GM15510 (cell line): ENCODE results near the gene CMTR1.

Experiments used
- POLR2A ChIP-seq: IDR thresholded peaks from 3 replicates; pipeline ENCODE4 v1.6.1; 2011; ENCODE audit warnings: borderline replicate concordance; ENCODE audit not compliant: insufficient read length; ENCODE audit errors: extremely low read depth

Gene CMTR1

DNA sequence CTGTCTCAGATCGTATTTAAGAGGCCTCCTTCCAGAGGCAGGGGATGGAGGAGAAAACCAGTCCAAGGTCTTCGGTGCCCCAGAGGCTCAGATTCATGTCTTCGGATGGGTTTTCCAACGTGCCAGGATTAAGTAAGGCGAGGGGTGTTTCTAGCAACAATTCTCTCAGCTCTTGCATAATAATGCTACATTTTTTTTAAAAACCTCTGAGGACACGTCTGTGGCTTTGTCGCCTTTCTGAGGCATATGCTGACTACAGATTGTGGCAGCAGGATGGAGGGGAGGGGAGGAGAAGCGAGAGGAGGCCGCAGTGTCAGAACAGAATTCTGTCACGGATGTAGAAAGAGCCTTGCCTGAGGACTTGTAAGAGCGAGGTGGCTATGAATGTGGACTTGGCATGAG lies 84.4 kb downstream of the CMTR1 start:
- no peak for TF ChIP-seq POLR2A

DNA sequence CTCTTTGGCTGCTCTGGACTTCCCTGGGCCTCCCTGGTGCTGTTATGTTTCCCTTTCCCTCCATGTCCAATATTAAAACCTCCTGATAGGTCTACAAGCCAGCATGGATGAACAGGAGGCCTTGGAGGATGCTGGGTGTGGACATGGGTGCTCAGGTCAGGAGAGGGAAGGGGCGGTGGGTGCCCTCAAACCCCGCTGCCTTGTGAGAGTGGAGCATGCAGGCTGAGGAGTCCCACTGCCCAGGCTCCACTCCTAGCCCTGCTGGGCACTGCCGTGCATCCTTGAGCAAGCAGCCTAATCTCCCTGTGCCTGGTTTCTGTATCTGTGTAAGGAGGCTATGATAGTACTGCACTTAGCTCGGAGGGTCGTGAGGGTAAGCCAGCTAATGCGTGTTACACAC lies 85.1 kb downstream of the CMTR1 start:
- TF ChIP-seq POLR2A, result no peak

DNA sequence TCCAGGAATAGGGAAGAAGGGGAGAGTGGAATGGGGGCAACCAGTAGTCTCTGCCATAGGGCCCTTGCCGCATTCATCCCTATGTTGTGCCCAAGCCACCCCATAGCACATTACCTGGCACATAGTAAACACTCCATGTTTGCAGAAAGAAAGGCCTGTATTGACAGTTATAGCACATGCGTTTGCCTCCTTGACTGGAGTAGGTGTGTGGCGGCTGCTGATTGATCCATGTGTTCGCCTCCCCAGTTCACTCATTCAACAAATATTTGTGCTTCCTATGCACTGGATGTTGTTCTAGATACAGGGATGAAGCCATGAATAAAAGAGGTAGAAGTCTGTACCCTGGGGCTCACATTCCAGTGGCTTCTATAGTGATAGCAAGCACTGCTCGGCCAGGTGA lies 86.4 kb downstream of the CMTR1 start:
- TF ChIP-seq POLR2A, result no peak

DNA sequence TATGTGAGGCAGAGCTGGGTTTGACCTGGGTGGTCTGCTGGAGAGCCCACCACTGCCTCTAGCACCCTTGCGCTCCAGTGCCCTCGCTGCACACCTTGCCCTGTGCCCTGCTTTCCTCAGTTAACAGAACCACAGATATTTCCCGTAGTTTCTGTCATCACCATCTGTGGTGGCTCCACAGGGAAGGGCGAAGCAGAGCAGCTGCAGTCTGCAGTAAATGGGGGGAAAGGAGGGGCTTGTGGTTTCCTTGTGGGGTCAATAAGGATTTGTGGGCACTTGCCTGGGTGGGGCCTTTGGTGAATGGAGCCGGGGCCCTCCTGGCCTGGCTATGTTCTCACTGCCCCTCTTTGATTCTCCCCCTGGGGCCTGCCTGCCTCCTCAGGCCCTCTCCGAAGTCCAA lies 87.9 kb downstream of the CMTR1 start:
- TF ChIP-seq POLR2A, result no peak

DNA sequence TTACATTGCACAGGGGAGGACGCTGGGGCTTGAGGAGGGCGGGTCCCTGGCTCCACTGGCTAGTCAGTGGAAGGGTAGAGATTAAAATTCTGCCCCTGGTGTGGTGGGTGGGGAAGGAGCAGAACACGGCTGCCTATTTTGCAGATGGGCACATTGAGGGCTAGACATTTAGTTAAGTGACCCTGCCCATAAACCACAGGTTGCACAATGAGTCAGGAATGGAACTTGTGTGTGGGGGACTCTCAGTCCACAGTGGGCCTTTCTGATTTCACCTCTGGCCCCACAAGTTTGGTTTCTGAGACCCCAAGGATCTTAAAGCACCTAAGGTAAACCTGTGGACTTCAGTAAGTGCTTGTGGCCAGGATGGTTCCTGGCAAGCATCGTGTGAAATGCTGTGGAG lies 88.7 kb downstream of the CMTR1 start:
- no peak for TF ChIP-seq POLR2A

DNA sequence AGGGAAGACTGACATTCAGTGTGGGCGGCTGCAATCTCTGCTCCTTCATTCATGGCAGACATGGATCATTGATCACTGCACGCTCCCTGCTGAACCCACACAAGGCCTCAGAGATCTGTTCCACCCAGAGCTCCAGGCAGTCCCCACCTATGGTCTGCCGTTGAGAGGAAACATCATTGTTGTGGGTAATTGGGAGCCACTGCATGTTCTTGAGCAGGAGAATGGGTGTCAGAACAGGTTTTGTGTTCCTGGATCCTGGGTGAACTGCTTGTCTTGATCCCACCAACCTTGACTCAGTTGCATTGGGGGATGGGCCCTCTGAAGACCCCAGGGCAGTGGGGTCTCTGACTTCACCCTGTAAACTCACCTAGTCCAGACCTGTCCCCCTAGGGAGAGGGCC lies 89.8 kb downstream of the CMTR1 start:
- TF ChIP-seq POLR2A, result no peak

DNA sequence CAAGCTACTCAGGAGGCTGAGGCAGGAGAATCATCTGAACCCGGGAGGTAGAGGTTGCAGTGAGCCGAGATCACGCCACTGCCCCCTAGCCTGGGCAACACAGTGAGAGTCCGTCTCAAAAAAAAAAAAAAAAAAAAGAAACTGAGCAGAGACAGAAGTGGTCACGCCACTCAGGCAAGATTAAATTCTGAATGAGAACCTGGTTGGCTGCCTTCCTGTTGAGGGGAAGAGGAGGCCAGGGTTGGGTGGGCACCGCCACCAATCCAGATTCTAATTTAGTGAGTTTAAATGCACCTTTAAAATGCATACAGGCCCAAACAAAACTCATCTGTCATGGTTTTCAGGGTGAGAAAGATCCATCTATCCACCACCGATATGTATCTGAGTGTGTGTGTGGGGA lies 90.4 kb downstream of the CMTR1 start:
- TF ChIP-seq POLR2A, result no peak

DNA sequence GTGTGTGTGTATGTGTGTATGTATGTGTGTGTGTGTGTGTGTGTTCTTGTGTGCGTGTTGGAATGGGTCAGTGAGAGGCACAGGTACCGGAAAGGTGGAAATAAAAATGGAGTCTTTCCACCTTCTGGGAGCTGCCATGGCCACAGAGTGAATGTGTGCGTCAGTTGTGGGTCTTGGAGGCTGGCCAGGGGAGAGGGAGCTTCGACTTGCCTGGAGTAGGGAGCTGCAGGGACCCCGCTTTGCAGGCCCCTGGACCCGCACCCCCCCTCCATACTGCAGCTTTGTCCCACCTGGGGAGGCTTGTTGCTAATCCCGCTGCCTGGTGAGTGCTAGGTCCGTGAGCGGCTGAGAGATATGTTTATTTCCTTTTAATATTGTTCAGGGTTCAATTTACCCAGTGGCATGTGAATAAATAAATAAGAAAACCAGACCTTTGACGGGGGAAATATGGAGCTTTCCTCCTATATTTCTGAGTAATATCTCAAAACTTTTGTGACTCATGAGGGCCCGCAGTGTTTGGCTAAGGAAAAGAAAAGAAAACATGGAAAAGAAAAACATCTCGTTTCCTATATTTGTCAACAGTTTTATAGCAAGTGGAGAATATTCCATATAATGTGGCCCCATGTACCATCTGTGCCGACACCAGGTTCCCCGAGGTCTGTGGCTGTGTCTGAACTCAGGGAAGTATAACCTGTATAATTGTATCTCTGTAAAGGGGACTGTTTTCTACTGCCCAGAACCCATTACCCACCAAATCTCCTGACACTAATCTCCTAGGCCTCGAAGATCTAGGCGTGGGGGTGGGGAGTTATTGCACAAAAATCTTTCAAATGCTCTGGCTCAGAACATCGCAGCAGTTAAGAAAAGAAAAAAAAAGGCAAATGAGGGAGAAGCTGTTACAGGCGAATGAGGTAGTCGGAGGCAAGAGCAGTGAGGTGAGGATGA lies 91.3 kb downstream of the CMTR1 start:
- no peak for TF ChIP-seq POLR2A

DNA sequence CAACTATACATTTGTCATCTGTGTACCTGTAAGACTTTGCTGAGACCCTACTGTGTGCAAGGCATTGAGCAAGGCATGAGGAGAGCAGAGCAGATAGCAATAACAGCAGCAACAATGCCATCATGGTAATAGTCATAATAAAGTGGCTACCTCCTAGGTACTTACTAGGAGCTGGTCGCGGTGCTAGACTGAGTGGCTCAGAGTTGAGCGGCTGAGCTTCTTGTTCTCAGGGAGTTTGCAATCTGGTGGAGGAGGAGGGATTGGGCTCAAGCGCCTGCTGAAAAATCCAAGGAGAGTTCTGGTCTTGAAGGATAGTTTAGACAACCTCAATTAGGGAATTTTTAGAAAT lies 91.9 kb downstream of the CMTR1 start:
- TF ChIP-seq POLR2A, result no peak

DNA sequence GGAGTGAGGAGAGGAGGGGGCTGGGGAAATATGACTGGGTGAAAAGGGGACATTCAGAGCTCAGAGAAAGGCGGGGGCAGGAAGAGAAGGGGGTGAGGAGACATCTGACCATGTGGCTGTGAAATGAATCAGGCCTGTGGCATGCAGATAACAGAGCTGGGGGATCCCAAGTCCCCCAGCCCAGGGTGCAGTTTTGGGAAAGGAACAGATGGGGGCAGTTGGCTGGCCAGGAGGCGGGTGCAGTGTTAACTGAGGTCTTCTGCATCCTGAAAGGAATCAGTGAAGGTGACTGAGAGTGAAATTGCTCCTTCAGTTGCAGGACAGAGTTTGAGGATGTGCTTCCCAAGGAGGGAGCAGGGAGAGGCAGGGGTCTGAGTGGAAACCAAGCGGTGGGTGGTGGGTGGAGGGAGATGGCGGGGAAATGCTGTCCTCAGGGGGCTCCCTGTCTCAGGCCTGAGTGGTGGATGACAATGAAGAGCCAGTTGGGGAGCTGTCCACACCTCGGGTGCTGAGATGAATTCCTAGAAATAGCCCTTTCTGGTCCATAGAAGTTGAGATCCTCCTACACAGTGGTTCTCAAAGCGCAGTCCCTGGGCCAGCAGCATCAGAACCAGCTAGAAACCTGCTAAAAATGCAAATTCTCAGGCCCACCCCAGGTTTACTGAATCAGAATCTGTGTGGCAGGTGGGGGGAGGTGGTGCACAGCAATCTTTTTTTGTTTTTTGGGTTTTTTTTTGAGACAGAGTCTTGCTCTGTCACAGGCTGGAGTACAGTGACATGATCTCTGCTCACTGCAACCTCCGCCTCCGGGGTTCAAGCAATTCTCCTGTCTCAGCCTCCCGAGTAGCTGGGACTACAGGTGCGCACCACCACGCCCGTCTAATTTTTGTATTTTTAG lies 92.7 kb downstream of the CMTR1 start:
- no peak for TF ChIP-seq POLR2A

DNA sequence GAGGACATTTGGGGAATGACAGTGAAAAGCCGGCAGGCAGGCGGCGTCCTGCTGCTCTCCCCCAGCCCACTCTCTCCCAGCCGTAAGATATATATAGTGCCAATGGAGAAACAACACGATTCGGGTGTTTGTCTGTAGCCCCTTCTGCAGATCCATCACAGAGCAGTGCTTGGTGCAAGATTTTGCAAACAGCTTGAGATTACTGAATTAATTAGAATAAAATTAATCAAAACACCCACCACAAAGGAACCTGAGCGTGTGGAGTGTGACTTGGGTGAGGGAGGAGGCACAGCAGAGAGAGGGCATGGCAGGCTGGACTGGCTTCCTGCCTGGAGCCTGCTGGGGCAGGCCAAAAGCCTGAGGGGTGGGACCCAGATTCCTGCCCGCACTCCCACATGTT lies 95.5 kb downstream of the CMTR1 start:
- no peak for TF ChIP-seq POLR2A

DNA sequence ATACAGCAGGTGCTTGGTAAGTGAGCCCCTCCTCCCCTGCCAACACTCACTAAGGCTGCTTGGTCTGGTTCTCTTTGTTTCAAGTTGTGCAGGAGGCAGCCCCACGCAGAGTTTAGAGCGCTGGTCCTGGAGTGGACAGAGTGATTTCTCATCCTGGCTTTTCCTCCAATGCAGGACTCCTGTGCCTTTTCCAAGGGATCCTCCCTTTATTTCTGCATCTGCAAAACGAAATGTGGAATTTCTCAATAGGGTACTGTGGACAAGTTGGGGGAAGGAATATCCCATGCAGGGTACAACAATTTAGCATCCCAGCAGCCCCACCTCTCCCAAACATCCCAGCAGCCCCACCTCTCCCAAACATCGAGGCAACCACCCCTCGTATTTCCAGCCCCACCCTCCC lies 97.3 kb downstream of the CMTR1 start:
- TF ChIP-seq POLR2A, result no peak

DNA sequence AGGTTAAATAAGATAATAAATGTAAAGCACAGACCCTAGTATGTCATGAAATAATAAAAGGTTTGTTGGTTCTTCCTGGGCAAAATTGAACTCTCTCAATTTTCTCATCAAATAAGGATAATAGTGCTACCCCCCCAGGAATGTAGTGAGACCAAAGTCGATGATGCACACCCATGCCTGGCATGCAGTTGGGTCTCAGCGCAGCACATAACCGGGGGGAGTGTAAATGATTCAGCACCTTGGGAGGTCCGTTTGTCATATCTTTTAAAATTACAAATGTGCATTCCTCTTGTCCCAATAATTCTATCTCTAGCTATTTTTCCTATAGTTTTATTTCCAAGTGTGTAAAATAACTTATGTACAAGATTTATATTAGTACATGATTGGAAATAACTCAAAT lies 98.0 kb downstream of the CMTR1 start:
- TF ChIP-seq POLR2A, result no peak
